CD4-positive, alpha-beta T cell treated with Interferon alpha-2 for 1 hour (primary cell): ENCODE data around the gene PID1.

Experiments
- DNase-seq, 2 donors: peaks; one replicate each; pipeline ENCODE4 v3.0.0-alpha.2; 2020 to 2022

The PID1 gene

DNA sequence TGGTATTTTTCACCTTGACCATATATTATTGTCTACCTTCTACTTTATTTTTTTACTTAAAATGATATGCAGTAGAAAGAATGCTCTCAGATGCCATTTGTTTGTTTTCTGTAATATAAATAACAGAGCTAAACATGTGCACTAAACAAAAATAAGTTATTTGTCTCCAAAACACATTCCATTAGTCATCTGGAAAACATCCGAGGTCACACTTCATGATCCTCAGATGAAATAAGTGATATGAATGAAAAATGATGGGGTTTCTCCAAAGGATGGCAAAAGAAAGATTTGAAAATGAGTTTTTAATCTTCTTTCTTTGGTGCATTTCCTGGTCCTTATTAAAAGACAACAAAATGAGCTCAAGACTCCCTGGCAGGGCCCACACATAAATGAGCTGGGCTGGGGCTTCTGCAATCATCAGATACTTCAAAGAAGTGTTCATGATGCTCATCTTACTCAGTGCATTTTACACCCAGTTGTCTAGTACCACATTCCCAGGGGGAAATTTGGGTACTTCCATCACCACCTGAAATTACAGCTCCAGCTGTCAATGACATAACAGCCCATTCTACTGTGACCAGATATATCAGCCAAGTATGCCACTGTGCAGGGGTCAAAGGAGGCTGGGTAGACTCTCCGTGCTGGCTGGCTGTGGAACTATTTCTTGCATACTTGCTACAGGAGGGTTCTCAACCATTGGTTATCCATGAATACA lies 283.5 kb downstream of the PID1 start:
- DNase-seq = no peak

DNA sequence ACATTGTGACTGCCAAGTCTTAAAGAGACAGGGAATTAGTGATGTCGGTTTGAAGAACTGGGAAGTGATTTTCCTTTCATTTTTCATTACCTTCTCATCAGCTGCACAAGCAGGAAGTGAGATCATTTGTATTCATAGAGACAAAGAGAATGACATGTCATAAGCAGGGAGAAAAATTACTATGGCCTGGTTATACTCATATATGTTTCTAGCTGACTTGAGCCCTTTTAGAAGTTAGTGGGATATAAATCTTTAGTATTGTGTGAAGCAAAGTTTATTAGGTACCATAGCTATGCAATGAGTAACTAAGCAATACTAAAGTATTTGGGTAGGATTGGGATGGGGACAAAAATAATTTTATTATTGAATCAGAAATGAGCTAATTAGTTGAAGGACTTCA lies 284.1 kb downstream of the PID1 start:
- DNase-seq = no peak

DNA sequence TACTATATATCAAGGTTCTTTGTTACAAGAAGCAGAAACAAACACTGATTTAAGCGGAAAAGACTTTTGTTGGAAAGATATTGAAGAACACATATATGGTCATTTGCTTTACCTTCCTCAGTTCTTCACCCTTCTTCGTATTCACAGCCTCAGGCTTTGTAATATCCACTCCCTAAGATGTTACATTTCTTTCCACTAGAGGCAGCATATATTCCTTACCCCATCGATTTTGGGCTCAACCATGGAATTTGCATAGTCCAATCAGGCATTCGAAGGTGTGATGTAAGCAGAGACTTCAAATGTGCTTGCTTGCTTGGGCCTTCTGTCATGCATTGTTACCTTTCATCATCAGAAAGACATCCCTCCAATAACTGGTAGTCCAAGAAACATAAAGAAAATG lies 287.4 kb downstream of the PID1 start:
- DNase-seq = no peak

DNA sequence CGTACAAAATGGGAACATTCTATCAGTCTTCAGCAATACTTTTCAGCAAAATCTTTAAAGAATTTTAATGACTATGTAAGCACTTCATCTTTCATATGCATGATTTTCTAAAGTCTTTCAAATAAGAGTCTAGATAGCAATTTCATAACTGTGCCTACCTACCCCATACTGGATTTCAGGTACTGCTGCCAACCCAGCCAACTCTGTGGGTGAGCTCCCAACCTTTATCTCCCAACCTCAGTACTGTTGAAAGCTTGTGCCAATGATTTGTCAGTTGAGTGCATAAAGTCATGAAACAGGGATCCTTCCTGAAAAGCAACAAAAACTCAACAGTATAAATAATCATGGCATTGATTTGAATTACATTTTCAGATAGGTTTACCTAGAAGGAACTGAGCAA lies 296.9 kb downstream of the PID1 start:
- DNase-seq = no peak
